Vagina (tissue), 2 donors: ENCODE measurements around the gene KCNN3.

Experiments
- CTCF ChIP-seq, 3 experiments: fragments of 450-650 bp in 2 of 3; fragments of 200-600 bp in 1 of 3; sonication (generic) in 1 of 3; IDR thresholded peaks; one replicate each; pipeline ENCODE4 v1.5.1; 2017 to 2019; ENCODE audit warnings: antibody characterized with exemption in 3 of 3, mild to moderate bottlenecking in 2 of 3, moderate library complexity in 2 of 3
- POLR2A ChIP-seq, 2 donors: fragments of 450-650 bp; IDR thresholded peaks; one replicate each; pipeline ENCODE4 v1.6.1; 2017; ENCODE audit warnings: antibody characterized with exemption in 2 of 2, mild to moderate bottlenecking in 2 of 2, moderate library complexity in 2 of 2
- POLR2AphosphoS5 ChIP-seq, 2 donors: sonication (generic); formaldehyde crosslinking; IDR thresholded peaks; one replicate each; pipeline ENCODE4 v1.9.0; 2017; ENCODE audit warnings: antibody characterized with exemption in 2 of 2, mild to moderate bottlenecking in 2 of 2, low read depth in 1 of 2; ENCODE audit not compliant: insufficient read depth in 1 of 2

DNA sequence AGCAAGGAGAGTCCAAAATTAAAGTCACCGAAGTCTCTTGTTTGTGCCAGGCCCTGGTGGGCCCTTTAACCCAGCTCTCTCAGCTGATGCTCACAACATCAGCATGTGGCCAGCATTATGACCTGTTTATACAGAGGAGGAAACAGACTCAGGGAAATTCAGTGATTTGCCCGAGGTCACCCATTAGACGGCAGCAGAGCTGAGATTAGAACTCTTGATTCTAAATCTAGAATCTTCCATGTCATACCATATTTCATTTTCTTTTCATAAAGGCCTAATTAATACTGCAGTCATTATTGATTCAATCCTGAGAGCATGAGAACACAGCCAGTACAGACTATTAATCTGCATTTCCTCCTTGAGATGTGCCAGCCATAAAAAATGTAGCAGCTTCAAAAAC is 63.7 kb downstream of the KCNN3 start:
- TF ChIP-seq CTCF (IDR thresholded peaks at IDR 0.05) (no peak), POLR2A (IDR thresholded peaks at IDR 0.05) (no peak), POLR2AphosphoS5 (IDR thresholded peaks at IDR 0.05; ENCODE audit: insufficient read depth in 1 of 2, low read depth in 1 of 2) (no peak)
